Hippocampal formation (tissue), 2 donors: Measurements from ENCODE around the gene IGFBP4.

ENCODE experiments used
- DNase-seq, 2 donors: peaks; one replicate each; lab custom pipeline; 2025; lab: John Stamatoyannopoulos, UW

IGFBP4 gene

GRCh38 chr17:40456396-40456951, 13.2 kb downstream of the IGFBP4 start:
- DNase-seq = no peak

DNA sequence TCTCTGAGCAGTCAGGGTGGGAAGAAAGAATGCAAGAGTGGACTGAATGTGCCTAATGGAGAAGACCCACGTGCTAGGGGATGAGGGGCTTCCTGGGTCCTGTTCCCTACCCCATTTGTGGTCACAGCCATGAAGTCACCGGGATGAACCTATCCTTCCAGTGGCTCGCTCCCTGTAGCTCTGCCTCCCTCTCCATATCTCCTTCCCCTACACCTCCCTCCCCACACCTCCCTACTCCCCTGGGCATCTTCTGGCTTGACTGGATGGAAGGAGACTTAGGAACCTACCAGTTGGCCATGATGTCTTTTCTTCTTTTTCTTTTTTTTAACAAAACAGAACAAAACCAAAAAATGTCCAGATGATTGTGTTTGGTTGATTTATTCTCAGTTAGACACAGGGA, 14.1 kb downstream of the IGFBP4 start:
- no peak for DNase-seq

DNA sequence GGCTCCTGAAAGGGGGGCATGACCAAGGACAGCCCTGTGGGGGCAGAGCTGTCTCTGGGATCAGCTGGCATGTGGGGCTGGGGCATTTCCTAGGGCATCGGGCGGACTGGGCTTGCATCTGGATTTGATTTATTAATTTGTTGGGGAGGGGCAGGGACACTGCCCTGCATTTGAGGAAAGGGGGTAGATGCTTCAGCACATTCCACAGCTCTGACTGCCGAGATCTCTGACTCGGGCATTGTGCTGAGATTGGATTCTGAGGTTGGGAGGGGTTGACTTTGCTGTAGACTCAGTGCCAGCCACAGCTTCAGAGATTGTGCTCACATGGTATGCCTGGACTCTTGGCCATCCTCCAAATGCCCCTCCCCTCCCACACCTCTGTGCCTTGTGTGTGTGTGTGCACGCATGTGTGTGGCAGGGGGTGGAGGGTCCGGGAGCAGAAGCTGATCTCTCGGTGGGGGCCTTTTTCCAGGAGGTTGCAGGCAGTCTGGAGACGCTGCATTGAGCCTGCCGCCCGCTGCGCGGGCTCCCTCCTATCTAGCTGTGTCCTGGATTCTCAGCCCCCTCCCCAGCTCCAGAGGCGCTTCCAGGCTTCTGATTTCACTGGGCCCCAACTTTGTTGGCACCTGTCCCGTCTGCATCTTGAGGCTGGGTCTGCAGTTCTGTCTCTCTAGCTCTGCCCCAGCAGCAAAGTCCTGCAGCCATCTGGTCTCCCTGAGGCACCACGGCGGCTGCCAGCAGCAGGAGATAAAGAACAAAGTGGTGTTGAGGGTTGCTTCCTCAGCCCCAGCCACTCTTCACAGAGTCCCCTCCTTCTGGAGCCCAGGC, 14.9 kb downstream of the IGFBP4 start:
- no peak for DNase-seq

DNA sequence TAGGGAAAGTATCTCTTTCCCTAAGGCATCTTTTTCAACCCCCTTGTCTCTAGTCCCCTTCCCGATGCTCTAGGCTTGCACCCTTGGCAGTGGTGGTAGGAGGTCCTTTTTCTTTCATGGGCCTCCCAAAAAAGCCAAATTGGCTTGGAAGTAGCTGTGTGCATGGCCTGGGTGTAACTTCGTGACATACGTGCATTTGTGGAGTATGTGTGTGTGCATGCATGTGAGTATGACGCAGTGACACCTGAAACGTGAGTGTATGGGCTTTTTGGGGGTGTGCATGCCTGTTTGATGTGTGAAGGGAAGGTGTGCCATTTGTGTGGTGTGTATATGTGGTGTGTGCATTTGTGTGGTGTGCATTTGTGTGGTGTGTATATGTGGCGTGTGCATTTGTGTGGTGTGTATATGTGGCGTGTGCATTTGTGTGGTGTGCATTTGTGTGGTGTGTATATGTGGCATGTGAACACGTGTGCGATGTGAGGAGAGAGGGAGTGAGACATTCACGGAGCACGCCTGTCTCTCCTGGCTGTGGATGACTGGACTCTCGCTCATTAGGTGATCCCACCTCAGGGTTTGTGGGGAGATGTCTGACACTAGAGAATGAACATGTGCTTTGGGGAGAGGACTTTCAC, 15.7 kb downstream of the IGFBP4 start:
- DNase-seq = no peak

- DNase-seq = no peak
Observed at GRCh38 chr17:40459636-40460603, 16.7 kb downstream of the IGFBP4 start.

DNA sequence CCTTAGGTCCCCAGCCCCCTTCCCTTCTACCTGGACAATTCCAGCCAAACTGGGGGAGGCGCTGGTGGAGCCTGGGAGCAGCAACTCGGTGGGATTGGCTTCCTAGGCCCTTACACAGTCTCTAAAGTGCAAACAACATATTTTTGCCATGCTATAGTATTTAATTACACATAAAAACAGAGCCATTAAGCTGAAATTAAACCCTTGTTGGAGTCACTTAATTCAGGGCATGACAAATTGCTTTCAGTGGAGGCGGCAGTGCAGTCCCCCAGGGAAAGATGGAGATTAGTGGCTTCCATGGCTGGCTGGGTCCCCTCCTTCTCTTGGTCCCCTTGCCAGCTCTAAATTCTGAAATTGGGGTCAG, 17.3 kb downstream of the IGFBP4 start:
- DNase-seq = no peak

GRCh38 chr17:40460968-40461731, 17.9 kb downstream of the IGFBP4 start:
- no peak for DNase-seq

DNA sequence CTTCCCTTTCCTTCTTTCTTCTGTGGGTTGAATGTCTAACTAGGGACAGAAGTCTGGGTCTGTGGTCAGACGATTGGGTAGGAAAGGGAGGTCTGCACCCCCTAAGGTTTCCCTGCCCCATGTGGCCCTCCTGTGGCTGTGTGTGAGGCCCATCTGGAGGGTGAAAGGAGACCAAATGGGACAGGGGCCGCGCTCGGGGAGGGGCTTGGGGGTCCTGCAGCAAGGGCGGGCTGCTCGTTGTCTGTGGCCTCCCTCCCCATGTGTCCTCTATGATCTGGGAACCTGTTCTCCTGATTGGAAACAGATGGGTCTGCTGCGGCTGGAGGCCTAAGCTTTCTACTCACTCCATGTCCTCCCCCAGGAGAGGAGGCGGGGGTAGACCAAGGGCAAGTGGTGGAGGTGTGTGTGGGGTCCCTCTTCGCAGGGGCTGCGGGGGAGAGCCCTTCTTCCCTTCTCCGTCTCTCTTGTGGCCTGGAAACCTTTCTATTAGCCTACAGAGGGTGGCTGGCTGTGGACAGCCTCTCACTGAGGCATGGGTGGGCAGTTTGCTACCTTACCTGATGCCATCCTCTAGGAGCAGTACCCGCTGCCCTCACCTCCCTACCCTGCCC, 18.6 kb downstream of the IGFBP4 start:
- DNase-seq = no peak

GRCh38 chr17:40462343-40463121, 19.3 kb downstream of the IGFBP4 start:
- DNase-seq = no peak

- no peak for DNase-seq
Observed at GRCh38 chr17:40463122-40463550, 19.9 kb downstream of the IGFBP4 start.

DNA sequence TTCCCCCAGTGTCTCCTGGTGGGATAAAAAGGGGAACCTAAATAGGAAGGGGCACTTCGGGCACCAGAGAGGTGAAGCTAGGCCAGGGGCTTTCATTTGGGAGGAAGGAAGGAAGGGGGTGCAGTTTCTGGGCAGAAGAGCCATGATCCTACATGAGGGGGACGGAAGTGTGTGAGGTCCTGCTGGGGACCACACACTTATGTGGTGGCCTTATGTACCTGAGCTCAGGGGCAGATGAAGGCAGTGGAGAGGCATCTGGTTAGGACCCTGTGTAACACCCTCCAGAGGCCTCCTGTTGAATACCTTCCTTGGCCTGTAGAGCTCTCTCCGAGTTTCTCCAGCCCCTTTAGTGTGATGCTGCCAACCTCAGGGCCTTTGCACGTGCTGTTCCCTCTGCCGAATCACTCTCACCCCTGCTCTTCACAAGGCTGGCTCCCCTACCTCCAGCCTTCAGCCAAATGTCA, 21.2 kb downstream of the IGFBP4 start:
- no peak for DNase-seq

- no peak for DNase-seq
Observed at GRCh38 chr17:40466298-40466971, 23.2 kb downstream of the IGFBP4 start.

GRCh38 chr17:40467281-40467867, 24.1 kb downstream of the IGFBP4 start:
- DNase-seq = no peak

GRCh38 chr17:40468560-40468959, 25.3 kb downstream of the IGFBP4 start:
- no peak for DNase-seq

DNA sequence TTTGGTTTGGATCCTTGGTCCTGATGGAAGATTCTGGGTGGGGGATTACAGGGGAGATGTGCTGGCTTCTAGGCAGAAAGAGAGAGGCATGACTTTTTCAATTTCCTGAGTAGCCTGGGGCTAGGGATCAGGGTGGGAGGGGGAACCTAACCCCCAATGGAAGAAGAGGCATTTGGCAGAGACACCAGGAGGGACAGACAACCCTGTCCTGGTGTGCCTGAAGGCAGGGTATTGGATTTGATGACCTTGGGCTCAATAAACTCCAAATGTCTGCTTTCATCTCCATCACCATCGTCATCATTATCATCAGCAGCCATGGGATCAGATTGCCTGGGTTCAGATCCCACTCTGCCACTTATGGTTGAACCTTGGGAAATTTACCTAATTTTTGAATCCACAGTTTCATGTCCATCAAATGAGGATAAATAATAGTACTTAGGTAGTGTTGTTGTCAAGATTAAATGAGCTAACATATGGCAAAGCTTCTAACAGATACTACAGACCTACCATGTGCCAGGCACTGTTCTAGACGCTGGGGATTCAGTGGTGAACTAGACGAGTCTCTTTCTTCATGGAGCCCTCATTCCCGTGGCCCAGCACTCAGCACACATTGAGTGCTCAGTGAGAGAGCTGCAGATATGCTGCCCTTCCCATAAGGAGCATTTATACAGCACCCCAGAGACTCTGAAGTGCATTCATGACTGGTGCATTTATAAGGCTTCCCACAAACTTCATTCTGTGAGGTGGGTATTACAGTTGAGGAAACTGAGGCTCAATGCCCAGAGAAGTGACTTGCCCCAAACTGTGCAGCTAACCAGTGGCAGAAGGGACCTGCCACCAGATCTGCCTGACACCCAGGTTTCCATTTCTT, 26.8 kb downstream of the IGFBP4 start:
- DNase-seq = no peak

DNA sequence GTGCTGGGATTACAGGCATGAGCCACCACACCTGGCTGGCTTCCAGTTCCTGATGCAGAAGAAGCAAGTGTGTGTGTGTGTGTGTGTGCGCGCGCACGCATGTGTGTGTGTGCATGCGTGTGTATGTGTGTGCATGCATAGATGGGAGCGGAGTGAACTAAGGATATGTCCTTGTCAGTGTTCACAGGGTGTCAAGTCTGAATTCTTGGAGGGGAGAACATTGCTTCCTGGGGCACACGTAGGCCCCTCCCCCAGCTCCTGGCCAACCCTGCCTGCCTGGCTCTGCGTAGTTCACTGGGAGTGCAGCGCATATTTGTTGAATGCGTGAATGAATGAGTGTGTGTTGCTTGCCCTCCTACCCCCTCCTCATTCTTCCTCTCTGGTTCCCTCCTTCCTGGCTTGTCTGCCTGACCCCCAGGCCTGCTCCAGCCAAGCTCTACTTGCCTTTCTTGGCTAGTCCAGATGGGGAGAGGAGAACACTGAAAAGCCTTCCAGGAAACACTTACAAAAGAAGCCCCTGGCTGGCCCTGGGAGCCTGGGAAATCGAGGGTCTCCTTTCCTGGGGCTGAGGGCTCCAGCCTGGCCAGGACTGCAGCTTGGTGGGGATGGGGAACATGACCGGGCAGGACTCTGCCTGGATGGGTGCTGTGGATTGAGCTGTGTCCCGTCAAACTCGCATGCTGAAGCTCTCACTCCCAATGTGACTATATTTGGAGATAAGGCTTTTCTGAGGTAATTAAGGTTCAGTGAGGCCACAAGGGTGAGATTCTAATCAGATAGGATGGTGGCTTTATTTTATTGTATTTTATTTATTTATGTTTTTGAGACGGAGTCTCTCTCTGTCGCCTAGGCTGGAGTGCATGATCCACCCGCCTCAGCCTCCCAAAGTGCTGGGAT, 27.9 kb downstream of the IGFBP4 start:
- no peak for DNase-seq
